Stimulated activated CD8-positive, alpha-beta memory T cell treated with anti-CD3 and anti-CD28 coated beads, Interleukin-15, amount 100 ng/mL, for 4 hours (primary cell): ENCODE measurements around the gene CX3CL1.

Experiments
- DNase-seq, 2 donors: peaks; one replicate each; pipeline ENCODE4 v3.0.0-alpha.2; 2020; ENCODE audit warnings: low read depth in 2 of 2

The CX3CL1 gene

GRCh38 chr16:57405097-57405496 is 32.8 kb downstream of the CX3CL1 start:
- DNase-seq = no peak

DNA sequence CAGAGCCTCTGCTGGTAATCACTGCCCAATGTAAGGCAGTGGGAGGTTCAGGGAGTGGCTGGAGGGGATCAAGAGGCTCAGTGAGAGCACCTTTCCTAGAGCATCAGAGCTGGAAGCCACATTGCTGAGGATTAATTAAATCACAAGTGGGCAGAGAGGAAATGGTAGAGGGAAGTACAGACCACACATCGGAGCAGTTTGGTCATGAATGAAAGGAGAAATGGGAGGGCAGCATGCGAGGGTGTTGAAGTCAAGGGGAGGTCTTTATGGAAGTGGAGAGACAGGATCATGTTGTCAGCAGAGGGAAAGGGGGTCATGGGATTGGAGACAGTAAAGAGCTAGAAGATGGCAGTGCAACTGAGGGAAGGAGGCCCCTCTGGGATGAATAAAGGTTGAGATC is 34.6 kb downstream of the CX3CL1 start:
- DNase-seq = no peak

- DNase-seq = no peak
Measured at GRCh38 chr16:57407521-57408353, 35.4 kb downstream of the CX3CL1 start.

GRCh38 chr16:57409065-57409464 is 36.8 kb downstream of the CX3CL1 start:
- no peak for DNase-seq

DNA sequence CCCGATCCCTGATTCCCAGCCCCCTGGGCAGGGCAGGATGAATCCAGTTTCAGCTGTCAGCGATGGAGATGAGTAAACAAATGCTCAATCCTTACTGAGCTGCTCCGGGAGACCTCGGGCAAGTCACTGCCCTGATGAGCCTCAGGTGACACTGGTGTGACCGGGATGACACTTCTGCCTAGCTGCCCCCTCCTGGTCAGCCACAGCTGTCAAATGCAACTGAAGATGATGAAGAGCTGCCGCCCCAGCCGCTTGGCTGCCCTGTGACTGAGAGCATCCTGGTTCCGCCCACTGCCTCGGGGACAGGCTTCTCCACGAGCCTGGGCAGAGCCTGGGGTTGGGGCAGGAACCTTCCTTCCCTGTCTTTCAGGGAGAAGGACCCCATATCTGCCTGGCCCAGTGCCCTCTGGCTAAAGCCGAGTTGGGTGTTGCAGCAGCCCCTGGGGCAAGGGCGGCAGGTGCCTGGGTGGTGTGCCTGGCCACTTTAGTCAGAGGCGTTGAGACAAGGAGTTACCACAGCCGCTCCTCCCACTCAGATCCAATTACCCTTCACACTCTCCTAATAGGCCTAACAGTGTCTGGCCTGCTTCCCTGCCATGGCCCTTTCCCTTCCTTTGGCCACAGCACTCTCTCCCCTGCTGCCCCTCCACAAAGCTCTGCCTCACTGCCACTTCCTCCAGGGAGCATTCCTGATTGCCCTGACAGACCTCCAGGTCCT is 37.7 kb downstream of the CX3CL1 start:
- DNase-seq = no peak

- DNase-seq = no peak
Measured at GRCh38 chr16:57411362-57411976, 39.2 kb downstream of the CX3CL1 start.

GRCh38 chr16:57412584-57412983 is 40.3 kb downstream of the CX3CL1 start:
- DNase-seq = no peak

DNA sequence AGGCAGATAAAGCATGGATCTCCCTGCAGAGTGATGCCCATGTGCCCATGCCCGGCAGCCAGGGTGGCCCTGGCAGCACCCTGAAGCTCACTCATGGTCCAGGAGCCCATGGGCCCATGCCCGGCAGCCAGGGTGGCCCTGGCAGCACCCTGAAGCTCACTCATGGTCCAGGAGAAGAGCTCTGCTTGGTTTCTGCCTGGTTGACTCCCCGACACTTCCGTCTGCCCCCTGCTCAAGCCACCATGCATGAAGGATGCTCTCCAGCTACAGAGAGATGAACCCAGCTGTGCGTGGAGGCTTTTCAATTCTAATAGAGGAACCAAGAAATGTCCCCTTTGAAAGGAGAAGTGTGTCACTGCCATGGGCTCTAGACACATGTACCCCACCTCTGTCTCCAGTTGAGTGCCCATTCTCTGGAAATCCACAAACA is 41.0 kb downstream of the CX3CL1 start:
- DNase-seq = no peak

GRCh38 chr16:57413733-57414132 is 41.4 kb downstream of the CX3CL1 start:
- no peak for DNase-seq

DNA sequence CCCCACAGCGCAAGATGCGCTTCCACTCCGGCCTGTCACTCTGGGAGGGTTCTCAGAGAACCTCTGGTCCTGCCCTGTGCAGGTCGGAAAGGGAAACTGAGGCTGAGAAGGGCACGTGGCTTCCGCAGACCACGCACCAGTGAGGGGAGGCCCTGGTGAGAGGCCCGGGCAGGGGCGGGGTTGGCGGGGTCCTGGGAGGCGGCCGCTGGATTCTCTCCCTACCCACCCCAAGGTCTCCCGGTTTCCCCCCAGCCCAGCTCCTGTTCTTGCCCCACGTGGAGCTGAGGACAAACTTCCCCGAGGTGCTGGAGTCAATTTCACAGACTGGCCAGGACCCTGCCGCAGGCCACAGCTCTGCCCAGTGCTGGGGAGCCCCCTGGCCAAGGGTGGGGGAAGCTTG is 43.8 kb downstream of the CX3CL1 start:
- no peak for DNase-seq

DNA sequence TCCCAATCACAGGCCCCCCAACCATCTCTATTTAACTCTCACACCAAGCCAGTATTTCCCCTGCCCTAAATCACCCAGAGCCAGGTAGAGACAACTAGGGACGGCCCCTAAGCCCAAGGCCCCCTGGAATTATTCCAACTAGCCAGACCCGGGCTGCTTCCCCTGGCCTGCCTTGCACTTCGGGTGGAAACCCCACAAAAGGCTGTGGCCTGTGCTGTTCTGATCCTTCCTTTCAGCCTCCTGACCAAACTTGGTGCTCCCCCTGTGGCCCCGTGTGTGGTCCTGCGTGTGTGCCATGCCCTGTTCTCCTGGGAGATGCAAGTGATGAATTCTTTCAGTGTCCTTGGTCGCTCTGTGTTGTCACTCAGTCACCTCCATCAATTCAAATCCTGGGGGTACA is 47.2 kb downstream of the CX3CL1 start:
- DNase-seq = no peak

DNA sequence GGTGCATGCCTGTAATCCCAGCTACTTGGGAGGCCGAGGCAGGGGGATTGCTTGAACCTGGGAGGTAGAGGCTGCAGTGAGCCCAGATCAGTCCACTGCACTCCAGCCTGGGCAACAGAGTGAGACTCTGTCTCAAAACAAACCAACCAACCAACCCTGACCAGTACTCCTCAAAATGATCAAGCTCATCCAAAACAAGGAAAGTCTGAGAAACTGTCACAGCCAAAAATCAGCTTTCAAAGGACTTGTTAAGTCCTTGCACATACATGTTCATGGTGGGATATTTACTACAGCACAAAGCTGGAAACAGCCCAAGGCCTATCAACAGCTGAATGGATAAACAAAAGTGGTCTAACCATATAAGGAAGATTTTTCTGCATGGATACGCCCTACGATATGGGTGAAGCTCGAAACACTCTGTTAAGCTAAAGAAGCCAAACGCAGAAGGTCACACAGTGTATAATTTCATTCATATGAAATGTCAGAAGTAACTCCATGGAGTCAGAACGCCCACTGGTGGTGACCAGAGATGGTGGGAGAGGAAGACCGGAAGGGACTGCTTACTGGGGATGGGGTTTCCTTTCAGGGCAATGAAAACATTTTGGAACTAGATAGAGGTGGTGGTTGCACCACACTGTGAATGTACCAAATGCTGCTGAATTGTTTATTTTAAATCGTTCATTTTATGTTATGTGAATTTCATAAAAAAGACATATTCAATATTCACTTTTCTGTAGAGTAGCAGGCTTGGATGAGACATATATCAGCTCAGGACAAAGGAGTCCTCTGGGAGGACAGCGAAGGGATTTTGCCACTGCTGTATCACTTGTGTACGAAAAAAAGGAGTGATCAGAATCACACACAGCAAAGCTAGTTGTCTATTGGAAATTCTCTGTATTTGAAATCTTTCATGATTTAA is 50.0 kb downstream of the CX3CL1 start:
- no peak for DNase-seq

GRCh38 chr16:57423152-57423551 is 50.9 kb downstream of the CX3CL1 start:
- DNase-seq = no peak

DNA sequence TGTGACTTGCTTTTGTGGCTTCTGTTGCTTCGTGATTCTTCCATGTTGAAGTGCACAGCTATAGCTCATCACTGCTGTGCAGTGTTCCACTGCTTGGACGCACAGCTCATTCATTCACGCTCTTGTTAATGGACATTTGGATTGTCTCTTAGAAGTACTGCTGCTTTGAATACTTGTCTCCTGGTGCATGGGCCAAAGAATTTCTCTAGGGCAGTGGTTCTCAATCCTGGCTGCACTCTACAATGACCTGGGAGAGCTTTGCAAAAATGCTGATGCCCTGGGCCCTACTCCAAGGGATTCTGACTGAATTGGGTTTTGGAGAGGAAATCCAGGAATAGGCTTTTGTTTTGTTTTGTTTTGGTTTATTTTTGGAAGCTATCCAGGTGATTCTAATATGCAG is 52.3 kb downstream of the CX3CL1 start:
- DNase-seq = no peak

GRCh38 chr16:57426356-57426755 is 54.1 kb downstream of the CX3CL1 start:
- DNase-seq = no peak

GRCh38 chr16:57427307-57427706 is 55.0 kb downstream of the CX3CL1 start:
- DNase-seq = no peak

GRCh38 chr16:57427824-57428223 is 55.5 kb downstream of the CX3CL1 start:
- DNase-seq = no peak

DNA sequence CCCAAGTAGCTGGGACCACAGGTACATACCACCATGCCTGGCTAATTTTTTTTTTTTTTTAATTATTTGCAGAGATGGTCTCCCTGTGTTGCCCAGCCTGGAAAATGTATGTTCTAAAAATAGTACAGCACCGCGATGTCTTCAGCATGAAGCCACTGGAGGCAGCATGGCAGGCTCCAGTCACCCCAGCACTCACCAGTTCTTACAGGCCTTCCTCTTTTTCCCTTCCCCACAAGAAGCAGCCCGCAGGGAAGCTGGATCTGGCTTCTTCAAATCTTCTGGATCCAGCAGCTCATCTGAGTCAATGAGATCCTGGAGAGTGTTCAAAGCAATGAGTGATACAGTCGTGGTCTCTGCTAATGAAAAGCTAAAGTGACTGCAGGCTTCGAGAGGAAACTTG is 58.7 kb downstream of the CX3CL1 start:
- no peak for DNase-seq

DNA sequence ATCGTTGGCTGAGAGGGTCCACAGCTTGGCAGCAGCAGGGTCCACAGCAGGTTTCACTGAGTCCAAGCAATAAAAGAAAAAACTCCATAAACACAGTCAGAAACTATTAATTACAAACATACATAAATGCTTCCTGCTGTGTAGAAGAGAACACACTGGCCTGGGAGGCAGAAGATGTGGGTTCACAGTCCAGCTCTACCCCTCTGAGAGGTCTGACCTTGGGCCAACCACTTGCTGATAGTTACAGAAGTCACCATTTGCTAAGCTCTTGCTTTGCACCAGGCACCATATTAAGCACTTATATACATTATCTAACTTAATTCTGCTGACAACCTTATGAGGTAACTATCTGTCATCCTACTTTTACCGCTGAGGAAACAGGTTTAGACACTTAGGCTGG is 60.2 kb downstream of the CX3CL1 start:
- no peak for DNase-seq

DNA sequence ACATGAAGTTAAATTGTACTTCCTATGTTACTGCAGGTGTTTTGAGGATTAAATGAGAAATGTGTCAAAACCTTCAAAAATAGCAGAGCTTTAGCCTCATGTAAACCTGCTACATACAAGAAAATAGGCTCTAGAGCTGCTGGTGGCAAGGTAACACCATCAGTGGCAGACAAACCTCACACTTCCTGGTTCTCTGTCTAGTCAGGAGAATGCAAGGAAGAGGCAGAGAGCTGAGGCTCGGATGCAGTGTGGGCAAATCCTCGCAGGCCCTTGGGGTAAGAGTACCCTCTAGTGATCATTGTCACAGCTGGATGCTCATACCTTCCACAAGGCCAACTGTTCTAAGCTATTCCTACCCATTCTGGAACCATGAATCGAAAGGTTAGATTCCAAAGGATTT is 60.7 kb downstream of the CX3CL1 start:
- no peak for DNase-seq

DNA sequence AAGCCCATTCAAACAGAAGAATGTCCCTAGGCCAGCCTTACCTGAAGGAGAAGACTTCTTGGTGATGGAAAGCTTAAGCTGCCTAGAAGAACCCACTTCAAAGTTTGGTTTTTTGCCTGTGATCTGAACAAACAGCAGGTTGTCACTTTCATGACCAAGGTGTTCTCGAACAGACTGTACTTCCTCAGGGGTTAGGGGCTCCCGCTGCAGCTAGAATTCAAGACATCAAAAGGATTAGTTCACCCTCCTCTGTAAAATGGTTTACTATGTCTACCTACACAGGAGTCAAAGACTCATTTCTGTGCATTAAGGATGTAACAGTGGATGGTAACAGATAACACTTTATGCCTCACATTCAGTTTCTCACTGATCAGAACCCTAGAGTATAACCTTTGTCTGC is 61.7 kb downstream of the CX3CL1 start:
- no peak for DNase-seq
